ENCODE data around the gene GATAD1.

DNA sequence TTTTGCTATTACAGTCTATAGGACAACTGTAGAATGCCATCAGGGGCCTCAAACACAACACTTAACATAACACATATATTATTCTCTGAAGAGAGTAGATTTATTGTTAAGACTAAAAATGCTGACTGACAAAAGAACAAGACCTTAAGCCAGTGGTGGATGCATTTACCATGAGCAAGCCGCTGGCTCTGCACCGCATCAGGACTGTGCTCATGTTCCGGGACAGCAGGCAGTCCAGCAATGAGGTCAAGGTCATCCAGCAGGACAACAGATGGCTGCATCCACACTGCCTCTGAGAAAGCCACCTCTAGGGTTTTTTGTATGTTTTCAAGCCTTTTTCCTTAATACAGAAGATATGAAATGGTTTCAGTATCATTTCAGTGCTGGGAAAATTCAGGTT is 57.3 kb downstream of the GATAD1 start:
- TF ChIP-seq, protein P1, sequence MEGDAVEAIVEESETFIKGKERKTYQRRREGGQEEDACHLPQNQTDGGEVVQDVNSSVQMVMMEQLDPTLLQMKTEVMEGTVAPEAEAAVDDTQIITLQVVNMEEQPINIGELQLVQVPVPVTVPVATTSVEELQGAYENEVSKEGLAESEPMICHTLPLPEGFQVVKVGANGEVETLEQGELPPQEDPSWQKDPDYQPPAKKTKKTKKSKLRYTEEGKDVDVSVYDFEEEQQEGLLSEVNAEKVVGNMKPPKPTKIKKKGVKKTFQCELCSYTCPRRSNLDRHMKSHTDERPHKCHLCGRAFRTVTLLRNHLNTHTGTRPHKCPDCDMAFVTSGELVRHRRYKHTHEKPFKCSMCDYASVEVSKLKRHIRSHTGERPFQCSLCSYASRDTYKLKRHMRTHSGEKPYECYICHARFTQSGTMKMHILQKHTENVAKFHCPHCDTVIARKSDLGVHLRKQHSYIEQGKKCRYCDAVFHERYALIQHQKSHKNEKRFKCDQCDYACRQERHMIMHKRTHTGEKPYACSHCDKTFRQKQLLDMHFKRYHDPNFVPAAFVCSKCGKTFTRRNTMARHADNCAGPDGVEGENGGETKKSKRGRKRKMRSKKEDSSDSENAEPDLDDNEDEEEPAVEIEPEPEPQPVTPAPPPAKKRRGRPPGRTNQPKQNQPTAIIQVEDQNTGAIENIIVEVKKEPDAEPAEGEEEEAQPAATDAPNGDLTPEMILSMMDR (IDR thresholded peaks at IDR 0.05; ENCODE audit: borderline replicate concordance, extremely low read depth, low read length, poor library complexity, severe bottlenecking): no peak
- no peak for TF ChIP-seq EZH2 (IDR thresholded peaks at IDR 0.05; ENCODE audit: borderline replicate concordance, low read depth, low read length, severe bottlenecking)
